Measurements from ENCODE around the gene SEZ6. TPM values are rescaled to one million over a fixed set of nuclear protein-coding genes. Genes with fewer than 3 reads are reported as not detected.
A peak's percentile ranks its signal among the peaks of the same experiment; 100 is the strongest.

SEZ6 gene
- total RNA-seq, 4 donors from 2014 or later: 0.42 to 0.83 (median 0.52) TPM; not detected in 1

GRCh38 chr17:28983286-28984230, 22.3 kb downstream of the SEZ6 start:
- Histone ChIP-seq H3K4me3 (no peak overlapping the region), H3K9me3 (no peaks in the 10 kb centered on the region), H3K36me3 (no peaks in the 10 kb centered on the region), H3K4me1 (peaks cover 8 to 13% (median 10%) of the 10 kb centered on the region in 4 donors), H3K27ac (replicated peaks in 1 of 4) (no peak overlapping the region), H3K27me3 (peaks cover 0 to 42% (median 0%) of the 10 kb centered on the region in 4 donors)
- TF ChIP-seq POLR2A (IDR thresholded peaks at IDR 0.05; ENCODE audit: low read depth): no peak
- no peak for TF ChIP-seq EP300 (IDR thresholded peaks at IDR 0.05)
- no peak for TF ChIP-seq POLR2AphosphoS5 (IDR thresholded peaks at IDR 0.05)
- TF ChIP-seq CTCF (IDR thresholded peaks at IDR 0.05): no peak
- 69% methylated on average over 7 of the region's 7 CpGs for WGBS
- no peak for DNase-seq (ENCODE audit: extremely low spot score)
- intact Hi-C loops (cut with DNase I): no loop called here

- no peak for DNase-seq (ENCODE audit: extremely low spot score)
- Histone ChIP-seq H3K27me3 (peaks cover 0 to 33% (median 0%) of the 10 kb centered on the region in 4 donors), H3K4me1 (peaks cover 8 to 13% (median 10%) of the 10 kb centered on the region in 4 donors), H3K4me3 (no peak overlapping the region), H3K27ac (replicated peaks in 1 of 4) (peak overlapping the region in 3 of 4 donors; percentile 28 to 34 (median 31)), H3K9me3 (no peaks in the 10 kb centered on the region), H3K36me3 (no peaks in the 10 kb centered on the region)
- TF ChIP-seq EP300 (IDR thresholded peaks at IDR 0.05) (no peak), POLR2AphosphoS5 (IDR thresholded peaks at IDR 0.05) (peak; percentile 44 to 68), CTCF (IDR thresholded peaks at IDR 0.05) (no peak), POLR2A (IDR thresholded peaks at IDR 0.05; ENCODE audit: low read depth) (no peak)
- WGBS: 72% methylated on average over 11 of the region's 11 CpGs
- intact Hi-C loops (cut with DNase I): no loop called here
Observed at GRCh38 chr17:28982131-28982793, 23.6 kb downstream of the SEZ6 start.

GRCh38 chr17:28978356-28978964, 27.4 kb downstream of the SEZ6 start:
- Histone ChIP-seq H3K27me3 (peaks cover 0 to 3% (median 0%) of the 10 kb centered on the region in 4 donors), H3K9me3 (no peaks in the 10 kb centered on the region), H3K36me3 (no peaks in the 10 kb centered on the region), H3K4me1 (peaks cover 0 to 15% (median 9%) of the 10 kb centered on the region in 4 donors), H3K27ac (replicated peaks in 1 of 4) (no peak overlapping the region), H3K4me3 (no peak overlapping the region)
- TF ChIP-seq CTCF (IDR thresholded peaks at IDR 0.05): no peak
- intact Hi-C loops (cut with DNase I): no loop called here
- 96% methylated on average over 2 of the region's 2 CpGs for WGBS
- DNase-seq (ENCODE audit: extremely low spot score): no peak

- Histone ChIP-seq H3K36me3 (no peaks in the 10 kb centered on the region), H3K4me1 (peaks cover 0 to 20% (median 10%) of the 10 kb centered on the region in 4 donors), H3K4me3 (no peak overlapping the region), H3K27ac (replicated peaks in 1 of 4) (no peak overlapping the region), H3K9me3 (no peaks in the 10 kb centered on the region), H3K27me3 (peaks cover 0 to 3% (median 0%) of the 10 kb centered on the region in 4 donors)
- no peak for DNase-seq (ENCODE audit: extremely low spot score)
- 81% methylated on average over 8 of the region's 8 CpGs for WGBS
- no peak for TF ChIP-seq CTCF (IDR thresholded peaks at IDR 0.05)
- no peak for TF ChIP-seq POLR2A (IDR thresholded peaks at IDR 0.05; ENCODE audit: low read depth)
- no peak for TF ChIP-seq EP300 (IDR thresholded peaks at IDR 0.05)
- TF ChIP-seq POLR2AphosphoS5 (IDR thresholded peaks at IDR 0.05): no peak
- intact Hi-C loops (cut with DNase I): no loop called here
Observed at GRCh38 chr17:28977659-28978355, 28.0 kb downstream of the SEZ6 start.

Data from esophagus muscularis mucosa (tissue), 4 donors.